EH (cell line): ENCODE measurements around the gene ING1.
A peak's percentile ranks its signal among the peaks of the same experiment; 100 is the strongest.
"Not testable (repeated sequence)": the region's sequence is repeated elsewhere in the genome, so short reads cannot be mapped to it uniquely, and the experiment has no call there.

ENCODE experiments used
- DNase-seq: peaks from one replicate; pipeline ENCODE4 v3.0.0-alpha.2; 2015; ENCODE audit warnings: low read depth

ING1 gene

DNA sequence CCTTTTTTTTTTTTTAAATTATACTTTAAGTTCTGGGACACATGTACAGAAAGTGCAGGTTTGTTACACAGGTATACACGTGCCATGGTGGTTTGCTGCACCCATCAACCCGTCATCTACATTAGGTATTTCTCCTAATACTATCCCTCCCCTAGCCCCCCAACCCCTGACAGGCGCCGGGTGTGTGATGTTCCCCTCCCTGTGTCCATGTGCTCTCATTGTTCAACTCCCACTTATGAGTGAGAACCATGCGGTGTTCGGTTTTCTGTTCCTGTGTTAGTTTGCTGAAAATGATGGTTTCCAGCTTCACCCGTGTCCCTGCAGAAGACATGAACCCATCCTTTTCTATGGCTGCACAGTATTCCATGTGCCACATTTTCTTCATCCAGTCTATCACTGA is 17.7 kb upstream of the ING1 start:
- DNase-seq = not testable (repeated sequence)

DNA sequence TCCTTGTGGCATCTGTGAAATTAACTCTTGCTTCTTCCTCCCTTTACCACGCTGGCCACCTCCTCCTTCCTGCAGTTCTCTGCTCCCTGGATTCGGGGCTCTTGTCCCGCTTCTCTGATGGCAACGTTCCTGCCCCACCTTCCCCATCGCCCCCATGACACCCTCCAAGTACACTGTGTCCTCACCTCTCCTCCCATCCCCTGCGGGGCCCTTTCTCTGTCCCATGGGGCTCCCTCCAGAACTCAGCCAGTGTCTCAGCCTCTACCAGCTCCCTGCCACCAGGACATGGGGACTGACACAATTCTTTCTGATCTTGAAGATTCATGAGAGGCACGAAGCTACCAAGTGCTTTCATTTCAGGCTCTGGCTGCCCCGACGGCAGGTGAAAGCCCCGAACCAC is 16.7 kb upstream of the ING1 start:
- no peak for DNase-seq

DNA sequence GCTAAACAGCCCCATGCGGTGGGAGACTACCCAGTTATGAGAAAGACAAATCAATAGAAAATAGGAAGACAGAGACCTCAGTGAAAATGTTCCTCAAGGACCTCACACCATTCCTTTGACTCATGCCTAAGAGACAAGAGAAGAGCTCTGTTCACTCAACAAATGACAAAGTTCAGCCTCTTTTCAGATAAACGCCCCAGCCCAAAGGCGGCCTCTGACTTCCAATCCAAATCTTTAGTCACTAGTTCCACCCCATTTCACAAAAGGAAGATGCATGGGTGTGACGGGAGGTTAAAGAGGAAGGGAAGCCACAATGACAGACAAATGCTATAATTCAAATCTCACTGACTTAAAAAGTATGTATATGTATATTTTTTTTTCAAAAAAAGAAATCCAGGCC is 15.7 kb upstream of the ING1 start:
- DNase-seq = no peak

DNA sequence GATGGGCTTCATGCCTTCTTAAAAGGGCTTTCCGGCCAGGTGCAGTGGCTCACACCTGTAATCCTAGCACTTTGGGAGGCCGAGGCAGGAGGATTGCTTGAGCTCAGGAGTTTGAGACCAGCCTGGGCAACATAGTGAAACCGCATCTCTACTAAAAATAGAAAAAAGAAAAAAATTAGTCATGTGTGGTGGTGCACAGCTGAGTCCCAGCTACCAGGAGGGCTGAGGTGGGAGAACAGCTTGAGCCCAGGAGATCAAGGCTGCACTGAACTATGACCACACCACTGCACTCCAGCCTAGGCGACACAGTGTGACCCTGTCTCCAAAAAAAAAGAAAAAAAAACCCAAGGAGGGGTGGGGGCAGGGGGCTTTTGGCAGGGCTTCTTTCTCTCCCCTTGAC is 14.8 kb upstream of the ING1 start:
- no peak for DNase-seq

DNA sequence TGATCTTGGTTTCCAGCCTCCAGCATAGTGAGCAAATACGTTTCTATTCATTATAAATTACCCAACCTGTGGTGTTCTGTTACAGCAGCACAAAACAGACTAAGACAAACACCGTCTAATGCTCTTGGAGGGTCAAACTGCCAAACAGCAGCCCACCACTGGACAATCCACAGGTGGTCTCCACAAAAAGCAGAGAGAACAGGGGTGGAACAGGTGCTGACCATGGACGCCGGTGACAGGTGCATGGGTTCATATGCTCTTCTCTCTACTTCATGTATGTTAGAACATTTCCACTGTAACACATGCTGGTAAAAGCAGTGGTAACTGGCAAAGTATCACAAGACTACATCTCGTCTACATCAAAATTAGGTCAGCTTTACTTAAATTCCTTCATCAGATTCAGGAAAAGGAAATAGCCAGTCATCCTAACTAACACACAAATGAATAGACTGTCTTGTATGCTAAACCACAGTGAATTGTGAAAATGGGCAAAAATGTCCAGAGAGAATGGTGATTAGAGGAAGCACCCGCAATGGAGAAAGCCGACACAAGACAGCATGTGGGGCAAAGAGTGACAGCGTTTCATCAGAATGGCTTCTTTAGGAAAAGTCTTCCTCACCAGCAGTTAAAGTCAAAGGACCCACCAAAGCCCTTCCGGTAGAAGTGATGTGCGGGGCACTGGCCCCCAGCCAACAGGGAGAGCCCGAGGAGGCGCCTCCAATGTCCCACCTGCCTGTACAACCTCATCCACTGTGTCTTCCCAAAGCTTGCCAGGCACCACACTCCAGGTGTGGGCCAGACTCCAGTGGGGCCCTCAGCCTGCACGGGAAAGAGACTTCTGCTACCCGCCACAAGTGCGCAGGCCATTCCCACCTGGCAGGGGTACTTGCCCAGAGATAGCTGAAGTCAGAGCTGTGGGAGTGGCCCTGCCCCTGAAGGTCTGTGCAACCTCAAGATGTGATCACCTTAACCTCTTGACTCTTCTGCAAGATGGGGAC is 14.1 kb upstream of the ING1 start:
- DNase-seq = no peak

DNA sequence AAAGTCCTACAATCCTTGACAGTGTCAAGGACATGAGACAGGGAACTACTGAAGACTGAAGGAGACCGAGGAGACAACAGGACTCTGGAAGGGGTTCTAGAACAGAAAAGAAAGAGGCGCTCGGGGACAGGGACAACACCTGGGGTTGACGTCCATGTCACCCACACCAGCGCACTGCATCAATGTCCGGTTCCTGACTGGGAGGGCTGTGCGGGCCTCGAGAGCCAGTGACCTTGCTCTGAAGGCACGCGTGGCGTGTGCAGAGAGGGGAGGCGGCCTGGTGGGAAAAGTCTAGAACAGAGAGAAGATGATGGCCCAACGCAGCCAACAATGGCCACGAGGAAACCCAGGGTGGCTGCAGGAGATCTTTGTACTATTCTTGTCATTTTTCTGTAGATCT is 13.3 kb upstream of the ING1 start:
- DNase-seq = no peak

DNA sequence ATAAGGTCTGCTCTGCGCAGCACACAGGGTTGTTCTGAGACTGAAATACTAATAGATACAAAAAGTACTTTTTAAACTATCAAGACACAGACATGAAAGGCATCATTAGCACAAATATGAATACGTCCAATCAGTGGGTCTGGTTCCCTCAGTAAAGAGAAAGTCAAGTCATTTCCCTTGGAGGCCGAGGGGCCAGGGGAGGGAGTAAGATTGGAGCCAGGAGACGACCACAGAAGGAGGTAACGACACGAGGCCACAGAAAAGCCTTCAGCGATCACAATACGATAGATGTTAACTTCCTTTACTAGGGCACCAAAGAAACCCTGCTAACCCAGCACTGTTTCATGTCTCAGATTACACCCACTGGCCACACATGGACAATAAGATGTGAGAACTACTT is 12.9 kb upstream of the ING1 start:
- DNase-seq = no peak

DNA sequence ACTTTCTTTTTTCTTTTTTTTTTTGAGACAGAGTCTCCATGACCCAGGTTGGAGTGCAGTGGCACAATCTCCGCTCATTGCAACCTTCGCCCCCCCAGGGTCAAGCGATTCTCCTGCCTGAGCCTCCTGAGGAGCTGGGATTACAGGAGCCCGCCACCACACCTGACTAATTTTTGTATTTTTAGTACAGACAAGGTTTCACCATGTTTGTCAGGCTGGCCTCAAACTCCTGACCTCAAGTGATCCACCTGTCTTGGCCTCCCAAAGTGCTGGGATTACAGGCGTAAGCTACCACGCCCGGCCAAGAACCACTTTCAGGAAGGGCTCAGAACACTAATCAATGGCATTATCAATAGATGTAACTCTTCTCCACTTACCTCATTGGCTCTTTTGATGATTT is 12.4 kb upstream of the ING1 start:
- DNase-seq = not testable (repeated sequence)

DNA sequence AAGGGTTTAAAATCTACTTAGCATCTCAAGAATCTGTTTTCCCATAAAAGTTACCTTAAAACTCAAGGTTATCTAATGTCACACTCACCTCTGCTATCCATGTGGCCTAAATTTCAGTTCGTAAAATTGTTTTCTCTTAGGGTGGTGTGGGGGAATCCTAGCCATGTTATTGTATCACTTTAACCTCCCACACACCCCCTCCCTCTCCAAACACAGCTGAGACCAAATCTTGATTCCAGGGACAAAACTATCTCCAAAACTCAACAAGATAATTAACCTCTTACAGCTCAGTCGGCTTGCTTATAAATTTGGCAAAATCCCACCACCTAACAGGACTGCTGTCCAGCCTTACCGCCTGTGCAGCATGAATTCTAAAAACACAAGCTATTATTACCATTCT is 11.4 kb upstream of the ING1 start:
- no peak for DNase-seq

DNA sequence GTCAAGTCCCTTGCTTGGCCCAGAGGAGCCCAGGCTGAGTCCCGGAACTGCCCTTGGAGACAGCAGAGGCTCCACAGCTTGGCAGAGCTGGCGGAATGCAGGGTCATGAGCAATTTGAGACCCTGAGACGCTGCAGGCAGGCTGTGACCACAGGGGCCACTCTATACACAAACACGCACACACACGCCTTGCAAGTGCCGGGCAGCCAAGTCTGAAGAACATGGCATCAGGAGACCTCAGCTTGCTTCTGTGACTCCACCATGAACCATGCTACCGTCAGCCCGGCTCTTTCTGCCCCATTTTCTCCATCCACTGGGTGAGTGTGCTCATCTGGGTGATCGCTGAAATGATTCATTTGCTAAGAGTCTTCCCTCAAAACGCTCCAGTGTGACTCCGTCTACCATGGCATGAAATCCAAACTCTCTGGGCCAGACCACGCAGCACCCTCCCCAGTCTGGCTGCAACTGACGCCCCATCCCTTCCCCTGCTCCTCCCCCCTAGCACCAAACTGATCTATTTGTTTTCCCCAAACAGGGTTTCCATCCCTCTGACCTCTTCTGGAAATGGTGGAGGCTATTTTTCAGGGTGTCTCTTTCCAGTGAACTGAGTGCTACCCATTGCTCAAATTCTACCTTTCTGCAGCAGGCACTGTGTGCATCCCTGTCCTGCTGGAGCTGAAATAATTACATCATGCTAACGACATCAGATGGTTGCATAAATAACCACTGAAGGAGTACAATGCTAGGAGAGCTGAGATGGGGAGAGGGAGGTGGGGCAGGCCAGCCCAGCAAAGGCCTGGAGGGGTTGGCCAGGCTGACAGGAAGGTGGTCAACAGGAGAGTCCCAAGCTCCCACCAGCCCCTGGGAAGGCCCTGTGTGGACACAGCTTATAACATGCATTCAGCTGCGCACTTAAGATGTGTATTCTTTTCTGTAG is 10.6 kb upstream of the ING1 start:
- DNase-seq = peak; percentile 18

DNA sequence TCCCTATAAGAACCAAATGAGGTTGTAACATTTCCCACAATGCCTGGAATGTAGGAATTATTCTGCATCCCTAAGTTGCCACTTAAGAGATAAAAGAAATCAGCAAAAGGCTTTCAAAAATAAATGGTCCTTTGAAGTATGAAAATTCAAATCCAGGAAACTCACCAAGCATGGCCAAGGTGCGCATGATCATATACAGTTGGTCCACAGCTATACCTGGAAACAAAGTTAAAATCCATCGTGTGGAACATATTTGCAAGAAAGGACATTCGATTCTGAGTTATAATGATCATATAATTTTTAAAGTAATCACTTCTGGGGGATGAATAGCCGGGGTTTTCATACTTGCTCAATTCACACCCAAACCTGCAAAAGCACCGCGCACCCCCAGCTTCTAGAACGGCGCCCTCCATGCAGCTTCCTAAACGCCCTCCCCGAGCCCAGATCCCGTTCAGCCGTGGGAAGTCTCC is 8.1 kb upstream of the ING1 start:
- DNase-seq = no peak

DNA sequence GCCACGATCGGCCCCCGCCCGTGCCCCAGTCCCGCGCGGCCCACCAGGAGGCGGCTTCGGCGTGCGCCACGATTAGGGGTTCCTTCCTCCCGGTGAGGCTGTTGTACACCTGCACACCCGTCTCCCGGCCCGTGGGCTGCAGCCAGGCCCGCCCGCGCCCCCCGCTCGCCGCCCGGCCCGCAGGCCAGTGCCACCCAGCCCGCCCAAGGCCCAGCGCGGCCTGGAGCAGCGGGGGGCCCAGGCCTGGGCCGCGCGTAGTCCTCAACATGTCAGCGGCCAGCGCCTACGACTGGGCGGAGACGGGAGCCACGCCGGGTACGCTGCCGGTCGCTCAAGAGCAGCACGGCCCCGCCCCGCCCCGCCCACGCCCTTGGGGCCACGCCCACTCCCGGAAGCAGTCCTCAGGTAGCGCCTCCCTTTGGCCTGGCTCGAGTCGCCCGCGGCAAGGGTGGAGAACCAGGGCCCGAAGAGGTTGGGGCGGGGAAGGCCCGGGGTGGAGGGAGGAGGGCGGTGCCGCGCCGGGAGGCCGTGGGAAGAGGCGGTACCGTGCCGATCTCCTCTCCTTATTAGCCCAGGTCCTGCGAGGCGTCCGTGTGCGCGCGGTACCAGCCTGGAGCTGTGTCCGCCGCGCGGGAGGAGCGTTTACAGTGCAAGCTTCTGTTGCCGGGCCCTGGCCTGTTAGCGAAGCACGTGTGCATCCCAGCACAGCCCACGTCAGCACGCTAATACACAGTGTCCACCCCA is 7.5 kb upstream of the ING1 start, which contains the start of gene CARS2:
TSS of gene CARS2 (minus strand) at position 291 of the 744 bp plus-strand sequence. CDS start at position 268, 23 bp downstream.
- peak; percentile 98 for DNase-seq

DNA sequence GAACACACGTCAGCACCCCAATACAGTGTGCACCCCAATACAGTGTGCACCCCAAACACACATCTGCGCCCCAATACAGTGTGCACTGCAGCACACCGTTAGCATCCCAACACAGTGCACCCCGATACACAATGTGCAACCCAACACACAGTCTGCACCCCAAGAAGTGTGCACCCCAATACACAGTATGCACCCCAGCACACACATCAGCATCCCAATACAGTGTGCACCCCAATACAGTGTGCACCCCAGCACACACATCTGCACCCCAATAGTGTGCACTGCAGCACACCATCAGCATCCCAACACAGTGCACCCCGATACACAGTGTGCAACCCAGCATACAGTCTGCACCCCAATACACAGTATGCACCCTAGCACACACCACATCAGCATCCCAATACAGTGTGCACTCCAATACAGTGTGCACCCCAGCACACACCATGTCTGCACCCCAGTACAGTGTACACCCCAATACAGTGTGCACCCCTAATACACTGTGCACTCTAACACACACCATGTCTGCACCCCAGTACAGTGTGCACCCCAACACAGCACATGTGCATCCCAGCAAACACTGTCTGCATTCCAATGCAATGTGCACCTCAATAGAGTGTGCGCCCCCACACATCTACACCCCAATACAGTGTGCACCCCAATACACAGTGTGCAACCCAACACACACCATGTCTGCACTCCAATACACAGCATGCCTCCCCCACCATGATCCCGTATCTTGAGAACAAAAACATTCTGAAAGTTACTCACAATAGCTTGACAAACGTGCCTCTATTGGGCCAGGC is 6.7 kb upstream of the ING1 start:
- DNase-seq = no peak

DNA sequence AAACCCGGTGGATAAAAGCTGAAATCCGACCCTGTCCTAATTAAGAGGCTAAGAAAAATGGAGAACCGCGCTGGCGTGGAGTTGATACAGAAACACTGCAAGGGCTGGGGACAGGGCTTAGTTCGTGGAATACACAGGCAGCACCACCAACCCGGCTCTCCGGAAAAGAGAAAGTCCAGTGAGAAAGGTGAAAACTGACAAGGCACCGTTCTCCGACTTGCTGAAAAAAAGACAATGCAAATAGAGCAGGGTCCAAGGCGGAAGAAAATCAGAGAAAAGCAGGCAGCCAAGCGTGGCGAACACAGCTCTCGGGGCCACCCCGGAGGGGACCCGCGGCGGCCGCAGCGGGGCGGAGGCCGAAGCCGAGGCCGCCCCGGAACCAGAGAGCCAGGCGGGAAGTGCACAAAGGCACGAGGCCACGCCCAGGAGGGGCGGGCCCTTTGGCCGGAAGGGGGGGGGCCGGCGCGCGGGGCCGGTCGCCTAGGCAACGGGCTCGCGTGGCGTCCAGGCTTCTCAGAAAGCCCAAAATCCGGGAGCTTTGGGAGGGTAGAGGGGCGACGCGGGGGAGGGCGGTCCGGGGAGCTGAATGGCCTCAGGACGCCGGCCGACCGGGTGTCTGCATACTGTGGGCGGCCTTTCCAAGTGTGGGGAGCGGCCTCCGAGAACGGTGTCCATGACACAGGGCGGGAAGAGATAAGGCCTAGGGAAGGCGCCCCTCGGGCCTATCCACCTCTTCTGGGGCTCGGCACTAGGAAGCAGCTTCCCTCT is 1.2 kb upstream of the ING1 start:
- peak; percentile 85 for DNase-seq

DNA sequence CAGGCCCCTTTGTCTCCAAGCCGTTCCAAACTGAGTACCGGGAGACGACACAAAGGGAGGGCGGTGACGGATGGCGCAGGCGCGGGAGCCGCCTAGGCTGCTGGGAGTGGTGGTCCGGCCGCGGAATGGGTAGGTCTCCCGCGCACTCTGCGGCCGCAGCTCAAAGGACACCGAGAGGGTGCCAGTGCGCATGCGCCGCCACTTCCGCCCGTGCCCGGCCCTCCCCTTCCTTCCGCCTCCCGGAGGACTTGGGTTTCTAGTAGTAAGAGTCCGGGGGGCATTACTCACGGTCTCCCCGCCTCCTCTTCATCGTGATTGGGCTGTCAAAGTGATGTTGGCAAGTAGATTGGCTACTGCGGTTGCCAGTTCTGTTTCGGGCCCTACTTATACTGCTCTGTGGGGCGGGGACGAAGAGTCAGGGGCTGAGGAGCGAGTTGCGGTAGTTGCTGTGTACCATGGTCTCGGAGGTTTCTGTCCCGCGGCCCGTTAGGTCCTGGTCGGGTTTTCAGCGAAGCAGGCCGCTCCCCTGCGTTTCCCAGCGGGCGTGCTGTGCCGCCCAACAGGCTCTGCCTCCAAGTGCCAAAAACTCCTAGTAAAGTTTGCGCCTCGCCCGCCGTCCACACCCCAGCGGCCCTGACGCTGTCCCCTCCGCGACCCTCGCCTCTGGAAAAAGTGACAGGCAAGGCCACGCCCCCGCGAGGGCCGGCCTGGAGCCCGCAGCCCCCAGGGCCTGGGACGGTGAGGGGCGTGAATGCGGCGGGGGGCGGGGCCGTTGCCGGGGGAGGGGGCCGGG is 455 bp upstream of the ING1 start:
- DNase-seq = peak; percentile 100

DNA sequence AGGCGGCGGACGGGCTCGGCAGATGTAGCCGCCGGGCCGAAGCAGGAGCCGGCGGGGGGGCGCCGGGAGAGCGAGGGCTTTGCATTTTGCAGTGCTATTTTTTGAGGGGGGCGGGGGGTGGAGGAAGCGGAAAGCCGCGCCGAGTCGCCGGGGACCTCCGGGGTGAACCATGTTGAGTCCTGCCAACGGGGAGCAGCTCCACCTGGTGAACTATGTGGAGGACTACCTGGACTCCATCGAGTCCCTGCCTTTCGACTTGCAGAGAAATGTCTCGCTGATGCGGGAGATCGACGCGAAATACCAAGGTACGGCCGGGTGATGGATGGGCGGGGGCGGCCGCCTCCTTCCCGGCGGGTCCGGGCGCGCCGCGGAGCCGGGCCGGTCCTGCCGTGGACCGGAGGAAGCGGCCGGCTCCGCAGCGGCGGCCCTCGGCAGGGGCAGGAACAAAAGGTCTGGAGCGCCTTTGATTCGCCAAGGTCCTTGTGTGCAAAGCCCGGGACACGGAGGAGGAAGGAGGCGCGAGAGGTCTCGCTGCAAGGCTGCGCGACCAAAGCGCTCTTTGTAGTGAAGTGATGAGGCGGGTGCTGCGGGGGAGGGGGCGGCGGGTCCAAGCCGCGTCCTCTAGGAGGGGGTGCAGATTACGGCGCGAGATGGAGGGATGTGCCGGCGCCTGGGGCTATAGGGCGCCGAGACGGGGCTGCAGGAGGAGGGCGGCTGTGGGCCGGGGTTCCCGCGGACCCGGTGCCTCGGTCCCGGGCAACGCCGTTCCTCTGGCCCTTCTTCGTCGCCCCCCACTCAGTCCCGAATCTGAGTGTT is 689 bp downstream of the ING1 start:
- peak; percentile 54 for DNase-seq

DNA sequence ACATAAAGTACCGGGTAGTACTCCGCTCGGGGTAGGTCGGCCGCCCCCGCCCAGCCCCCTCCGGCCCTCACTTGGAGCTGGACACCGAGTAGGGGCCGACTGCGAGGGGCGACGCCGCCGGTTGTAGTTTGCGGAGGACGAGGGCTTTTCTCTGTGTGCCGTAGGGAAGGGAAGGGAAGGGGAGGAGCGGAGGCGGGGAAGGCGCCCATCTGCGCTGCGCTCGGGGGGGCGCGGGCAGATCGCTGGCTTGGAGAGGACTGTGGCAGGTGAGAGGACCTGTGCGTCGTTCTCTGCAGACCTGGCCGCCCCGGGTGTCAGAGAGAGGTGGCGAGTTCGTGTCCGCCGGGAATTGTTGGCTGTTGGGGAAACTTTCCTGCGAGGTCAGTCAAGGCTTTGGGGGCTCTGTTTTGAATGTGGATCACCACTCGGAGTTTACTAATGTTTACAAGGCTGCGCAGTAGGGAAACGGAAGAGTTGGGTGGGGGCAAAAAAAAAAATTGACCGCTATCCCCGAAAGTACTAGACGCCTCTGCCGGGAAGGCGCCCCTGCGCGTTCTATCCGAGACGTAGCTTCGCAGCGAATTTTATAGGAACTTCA is 1.4 kb downstream of the ING1 start:
- DNase-seq = peak; percentile 57
